ENCODE data around the gene TMEM121. TPM values are rescaled to one million over a fixed set of nuclear protein-coding genes. Genes with fewer than 3 reads are reported as not detected.
A peak's percentile ranks its signal among the peaks of the same experiment; 100 is the strongest.

TMEM121 gene
- total RNA-seq, 2 experiments from 2014 or later = 0.21 to 0.25 TPM

DNA sequence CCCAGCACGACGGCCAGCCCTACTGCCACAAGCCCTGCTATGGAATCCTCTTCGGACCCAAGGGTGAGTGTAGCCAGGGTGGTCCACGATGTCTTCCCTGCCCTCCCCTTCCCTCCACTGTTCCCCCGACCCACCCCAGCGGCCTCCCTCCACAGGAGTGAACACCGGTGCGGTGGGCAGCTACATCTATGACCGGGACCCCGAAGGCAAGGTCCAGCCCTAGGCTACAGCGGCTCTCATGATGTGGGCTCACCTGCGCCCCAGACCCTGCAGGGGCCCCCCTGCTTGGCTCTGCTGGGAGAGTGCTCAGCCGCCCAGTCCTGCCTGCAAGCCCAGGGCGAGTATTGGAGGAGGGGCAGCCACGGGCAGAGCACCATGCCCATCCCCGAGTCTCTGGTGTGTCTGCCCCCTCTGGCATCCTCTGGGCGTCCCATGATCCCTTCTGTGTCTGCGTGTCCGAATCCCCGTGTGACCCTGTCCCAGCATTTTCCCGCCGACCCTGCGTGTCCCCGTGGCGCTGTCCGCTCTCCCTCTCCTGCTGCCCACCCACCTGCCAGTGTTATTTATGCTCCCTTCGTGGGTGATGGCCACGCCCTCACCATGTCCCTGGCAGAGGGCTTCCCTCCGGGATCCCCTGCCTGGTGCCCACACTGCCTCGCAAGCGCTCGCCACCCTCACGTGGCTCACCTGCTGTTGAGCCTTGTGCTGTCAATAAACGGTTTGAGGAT is 46.8 kb upstream of the TMEM121 start:
- DNase-seq (ENCODE audit: low spot score) = no peak
- H3K9me2 ChIP-seq (ENCODE audit: insufficient read depth, low read length) = no peaks in the 10 kb centered on the region
- H3K27ac ChIP-seq (ENCODE audit: low read depth, low read length, poor library complexity, severe bottlenecking) = no peak overlapping the region
- H3K36me3 ChIP-seq (ENCODE audit: insufficient read depth, low read length) = no peaks in the 10 kb centered on the region
- peaks cover 15% of the 10 kb centered on the region for H3K4me1 ChIP-seq (ENCODE audit: insufficient read depth, low read length, poor library complexity, severe bottlenecking)
- H3K4me2 ChIP-seq (ENCODE audit: low read length) = no peak overlapping the region
- ChIA-PET POLR2A (no interaction called here), CTCF (ENCODE audit: unreplicated experiment) (no interaction called here)
- H2AFZ ChIP-seq (ENCODE audit: low read length) = no peak overlapping the region
- no peaks in the 10 kb centered on the region for H4K20me1 ChIP-seq (ENCODE audit: insufficient read depth, low read length)
- H3K4me3 ChIP-seq (ENCODE audit: low read depth, low read length, poor library complexity, severe bottlenecking) = no peak overlapping the region
- no peaks in the 10 kb centered on the region for H3K79me2 ChIP-seq (ENCODE audit: insufficient read depth, low read depth, low read length)
- intact Hi-C loops (cut with micrococcal nuclease; ENCODE audit: unreplicated experiment) = loop anchor here (2.0 kb wide), 1 partner anchor 109 kb away; no protein-coding TSS in a partner anchor
- no TSS peak for BruUV-seq (replicated peaks)
- TF ChIP-seq, protein P1, sequence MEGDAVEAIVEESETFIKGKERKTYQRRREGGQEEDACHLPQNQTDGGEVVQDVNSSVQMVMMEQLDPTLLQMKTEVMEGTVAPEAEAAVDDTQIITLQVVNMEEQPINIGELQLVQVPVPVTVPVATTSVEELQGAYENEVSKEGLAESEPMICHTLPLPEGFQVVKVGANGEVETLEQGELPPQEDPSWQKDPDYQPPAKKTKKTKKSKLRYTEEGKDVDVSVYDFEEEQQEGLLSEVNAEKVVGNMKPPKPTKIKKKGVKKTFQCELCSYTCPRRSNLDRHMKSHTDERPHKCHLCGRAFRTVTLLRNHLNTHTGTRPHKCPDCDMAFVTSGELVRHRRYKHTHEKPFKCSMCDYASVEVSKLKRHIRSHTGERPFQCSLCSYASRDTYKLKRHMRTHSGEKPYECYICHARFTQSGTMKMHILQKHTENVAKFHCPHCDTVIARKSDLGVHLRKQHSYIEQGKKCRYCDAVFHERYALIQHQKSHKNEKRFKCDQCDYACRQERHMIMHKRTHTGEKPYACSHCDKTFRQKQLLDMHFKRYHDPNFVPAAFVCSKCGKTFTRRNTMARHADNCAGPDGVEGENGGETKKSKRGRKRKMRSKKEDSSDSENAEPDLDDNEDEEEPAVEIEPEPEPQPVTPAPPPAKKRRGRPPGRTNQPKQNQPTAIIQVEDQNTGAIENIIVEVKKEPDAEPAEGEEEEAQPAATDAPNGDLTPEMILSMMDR (conservative IDR thresholded peaks at IDR 0.05; ENCODE audit: low read length) = no peak
- TF ChIP-seq EZH2phosphoT487 (IDR thresholded peaks at IDR 0.05; ENCODE audit: borderline replicate concordance, low read depth, low read length) = no peak
- H3K9me3 ChIP-seq (ENCODE audit: low read length) = no peaks in the 10 kb centered on the region

DNA sequence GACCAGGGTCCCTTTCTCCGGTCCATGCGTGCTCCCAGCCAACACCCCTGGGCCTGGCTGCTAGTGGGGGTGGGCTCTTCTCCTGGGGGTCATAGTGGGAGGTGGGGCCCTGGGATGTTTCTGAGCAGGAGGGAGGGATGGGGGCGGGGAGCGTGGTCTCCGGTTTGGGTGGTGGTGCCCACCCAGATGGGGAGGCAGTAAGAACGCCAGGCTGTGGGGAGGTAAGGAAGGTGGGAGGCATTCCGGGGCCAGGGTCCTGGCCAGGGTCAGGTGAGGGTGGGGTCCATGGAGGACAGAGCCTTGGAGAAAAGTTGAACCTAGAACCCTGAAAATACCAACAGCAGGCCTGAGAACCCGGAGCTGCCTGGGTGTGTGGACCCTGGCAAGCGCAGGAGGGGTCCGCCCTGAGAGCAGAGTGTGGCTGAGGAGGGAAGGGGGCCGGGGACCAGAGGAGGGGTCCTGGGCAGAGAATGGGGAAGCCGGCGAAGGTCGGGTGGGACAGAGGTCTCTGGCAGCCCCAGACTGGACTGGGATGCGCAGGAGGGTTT is 46.1 kb upstream of the TMEM121 start:
- CTCF ChIA-PET (ENCODE audit: unreplicated experiment) = interaction anchor here (0.5 to 1.4 kb wide), 4 partner anchors 10 to 301 kb away, joined by 3 to 6 read pairs (median 4); partner anchors contain the start of gene TEDC1
- 0 out of 2 replicates have a peak overlapping the region, but pooled peaks have one; percentile 70 for H3K4me2 ChIP-seq (ENCODE audit: low read length)
- no peak for TF ChIP-seq EZH2phosphoT487 (IDR thresholded peaks at IDR 0.05; ENCODE audit: borderline replicate concordance, low read depth, low read length)
- TF ChIP-seq, protein P1 (conservative IDR thresholded peaks at IDR 0.05; ENCODE audit: low read length) = no peak
- DNase-seq (ENCODE audit: low spot score) = no peak
- H4K20me1 ChIP-seq (ENCODE audit: insufficient read depth, low read length) = no peaks in the 10 kb centered on the region
- H3K4me1 ChIP-seq (ENCODE audit: insufficient read depth, low read length, poor library complexity, severe bottlenecking) = peaks cover 15% of the 10 kb centered on the region
- H3K27ac ChIP-seq (ENCODE audit: low read depth, low read length, poor library complexity, severe bottlenecking) = no peak overlapping the region
- no peak overlapping the region for H3K4me3 ChIP-seq (ENCODE audit: low read depth, low read length, poor library complexity, severe bottlenecking)
- no TSS peak for BruUV-seq (replicated peaks)
- no peaks in the 10 kb centered on the region for H3K79me2 ChIP-seq (ENCODE audit: insufficient read depth, low read depth, low read length)
- POLR2A ChIA-PET = interaction anchor here (0.5 kb wide), 1 partner anchor 52 kb away, joined by 3 read pairs; no protein-coding TSS in a partner anchor
- H3K9me3 ChIP-seq (ENCODE audit: low read length) = no peaks in the 10 kb centered on the region
- intact Hi-C loops (cut with micrococcal nuclease; ENCODE audit: unreplicated experiment) = loop anchor here (2.0 kb wide), 1 partner anchor 109 kb away; no protein-coding TSS in a partner anchor
- no peak overlapping the region for H2AFZ ChIP-seq (ENCODE audit: low read length)
- no peaks in the 10 kb centered on the region for H3K36me3 ChIP-seq (ENCODE audit: insufficient read depth, low read length)
- no peaks in the 10 kb centered on the region for H3K9me2 ChIP-seq (ENCODE audit: insufficient read depth, low read length)
